Measurements from ENCODE around the gene CDH13. TPM values are rescaled to one million over a fixed set of nuclear protein-coding genes. Genes with fewer than 3 reads are reported as not detected.

The CDH13 gene
- total and polyA plus RNA-seq, 2 donors (not counting 3 experiments of a cell fraction or from before 2014, with no cell fraction given): 96.6 to 124 TPM

GRCh38 chr16:83622010-83622409, 995.2 kb downstream of the CDH13 start:
- Histone ChIP-seq H3K4me3 (replicated peaks in 1 of 3; ENCODE audit: insufficient read depth in 1 of 3, low read depth in 1 of 3, low read length in 3 of 3) (no peak overlapping the region), H3K9me3 (replicated peaks; ENCODE audit: control insufficient read depth, insufficient read depth, low read length) (no peaks in the 10 kb centered on the region), H4K20me1 (replicated peaks; ENCODE audit: control insufficient read depth, extremely low read depth, insufficient read depth, low read length) (no peaks in the 10 kb centered on the region), H3K4me2 (ENCODE audit: insufficient read depth, low read length) (no peak overlapping the region), H3K27ac (ENCODE audit: insufficient read depth, low read depth, low read length) (no peak overlapping the region), H3K36me3 (ENCODE audit: control insufficient read depth in 2 of 2, extremely low read depth in 1 of 2, insufficient read depth in 2 of 2, low read length in 2 of 2) (no peaks in the 10 kb centered on the region), H3K27me3 (ENCODE audit: control insufficient read depth in 2 of 2, insufficient read depth in 2 of 2, low read length in 2 of 2) (no peaks in the 10 kb centered on the region), H3K4me1 (ENCODE audit: control insufficient read depth, extremely low read depth, insufficient read depth, low read length) (no peaks in the 10 kb centered on the region), H3K9me1 (replicated peaks; ENCODE audit: control insufficient read depth, extremely low read depth, insufficient read depth, low read length) (no peaks in the 10 kb centered on the region), H3K79me2 (ENCODE audit: control insufficient read depth, insufficient read depth, low read length) (no peaks in the 10 kb centered on the region), H3K9ac (replicated peaks; ENCODE audit: extremely low read depth, insufficient read depth, low read length) (no peak overlapping the region), H2AFZ (ENCODE audit: low read depth, low read length) (no peak overlapping the region)
- DNase-seq (ENCODE audit: low read depth, low spot score): no peak
- dilution Hi-C loops (cut with MboI; ENCODE audit: extremely low pct_ligation_motif_present, low sequenced_read_pairs) (no loop called here), intact Hi-C loops (cut with micrococcal nuclease) (no loop called here)
- no peak for TF ChIP-seq POLR2A (IDR thresholded peaks at IDR 0.05; ENCODE audit: low read depth, low read length)
- TF ChIP-seq, protein P1, sequence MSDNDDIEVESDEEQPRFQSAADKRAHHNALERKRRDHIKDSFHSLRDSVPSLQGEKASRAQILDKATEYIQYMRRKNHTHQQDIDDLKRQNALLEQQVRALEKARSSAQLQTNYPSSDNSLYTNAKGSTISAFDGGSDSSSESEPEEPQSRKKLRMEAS (IDR thresholded peaks at IDR 0.05; ENCODE audit: insufficient read depth, insufficient read length): no peak
- no peak for TF ChIP-seq POLR2AphosphoS5 (IDR thresholded peaks at IDR 0.05; ENCODE audit: insufficient read depth, low read depth, low read length)
- TF ChIP-seq, protein P2, sequence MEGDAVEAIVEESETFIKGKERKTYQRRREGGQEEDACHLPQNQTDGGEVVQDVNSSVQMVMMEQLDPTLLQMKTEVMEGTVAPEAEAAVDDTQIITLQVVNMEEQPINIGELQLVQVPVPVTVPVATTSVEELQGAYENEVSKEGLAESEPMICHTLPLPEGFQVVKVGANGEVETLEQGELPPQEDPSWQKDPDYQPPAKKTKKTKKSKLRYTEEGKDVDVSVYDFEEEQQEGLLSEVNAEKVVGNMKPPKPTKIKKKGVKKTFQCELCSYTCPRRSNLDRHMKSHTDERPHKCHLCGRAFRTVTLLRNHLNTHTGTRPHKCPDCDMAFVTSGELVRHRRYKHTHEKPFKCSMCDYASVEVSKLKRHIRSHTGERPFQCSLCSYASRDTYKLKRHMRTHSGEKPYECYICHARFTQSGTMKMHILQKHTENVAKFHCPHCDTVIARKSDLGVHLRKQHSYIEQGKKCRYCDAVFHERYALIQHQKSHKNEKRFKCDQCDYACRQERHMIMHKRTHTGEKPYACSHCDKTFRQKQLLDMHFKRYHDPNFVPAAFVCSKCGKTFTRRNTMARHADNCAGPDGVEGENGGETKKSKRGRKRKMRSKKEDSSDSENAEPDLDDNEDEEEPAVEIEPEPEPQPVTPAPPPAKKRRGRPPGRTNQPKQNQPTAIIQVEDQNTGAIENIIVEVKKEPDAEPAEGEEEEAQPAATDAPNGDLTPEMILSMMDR (IDR thresholded peaks at IDR 0.05; ENCODE audit: extremely low read depth in 1 of 2, insufficient read depth in 1 of 2, low read depth in 1 of 2, low read length in 2 of 2): no peak
- no peak for TF ChIP-seq JUN (IDR thresholded peaks at IDR 0.05; ENCODE audit: borderline replicate concordance, insufficient read depth, insufficient read length, low read depth)
- no peak for FAIRE-seq
- no TSS peak for BruUV-seq (replicated peaks)
- ChIA-PET POLR2A (no interaction called here), CTCF (no interaction called here)

DNA sequence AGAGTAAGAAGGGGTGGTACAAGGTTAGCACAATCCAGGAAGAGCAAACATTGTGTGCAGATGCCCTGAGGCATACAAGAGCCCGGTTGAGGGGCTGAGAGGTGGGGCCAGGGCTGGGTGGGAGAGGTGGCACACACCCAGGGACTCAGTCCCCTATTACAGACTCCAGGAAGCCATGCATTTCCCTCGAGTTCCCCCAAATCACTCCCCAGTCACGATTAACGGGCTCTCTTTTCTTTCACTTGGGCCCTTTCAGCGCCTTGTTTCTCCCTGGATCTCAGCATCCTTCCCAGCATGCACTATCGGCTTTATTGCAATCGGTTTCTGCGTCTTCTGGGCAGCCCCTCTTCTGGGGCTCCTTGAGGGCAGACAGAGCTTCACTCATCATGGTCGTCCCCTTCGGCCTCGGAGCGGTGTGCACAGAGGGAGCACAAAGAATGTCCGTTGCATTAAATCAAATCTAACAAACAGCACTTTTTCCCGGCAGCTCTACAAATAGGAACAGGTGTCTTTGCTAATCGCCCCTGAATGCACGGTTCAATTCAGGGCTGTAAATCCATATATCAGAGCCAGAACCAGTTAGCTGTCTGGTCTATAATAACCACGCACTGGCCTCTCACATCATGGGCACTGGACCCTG, 996.4 kb downstream of the CDH13 start:
- Histone ChIP-seq H3K9me3 (replicated peaks; ENCODE audit: control insufficient read depth, insufficient read depth, low read length) (no peaks in the 10 kb centered on the region), H3K4me3 (replicated peaks in 1 of 3; ENCODE audit: insufficient read depth in 1 of 3, low read depth in 1 of 3, low read length in 3 of 3) (no peak overlapping the region), H3K9me1 (replicated peaks; ENCODE audit: control insufficient read depth, extremely low read depth, insufficient read depth, low read length) (no peaks in the 10 kb centered on the region), H3K36me3 (ENCODE audit: control insufficient read depth in 2 of 2, extremely low read depth in 1 of 2, insufficient read depth in 2 of 2, low read length in 2 of 2) (no peaks in the 10 kb centered on the region), H2AFZ (ENCODE audit: low read depth, low read length) (no peak overlapping the region), H3K9ac (replicated peaks; ENCODE audit: extremely low read depth, insufficient read depth, low read length) (no peak overlapping the region), H3K27ac (ENCODE audit: insufficient read depth, low read depth, low read length) (no peak overlapping the region), H3K4me2 (ENCODE audit: insufficient read depth, low read length) (no peak overlapping the region), H4K20me1 (replicated peaks; ENCODE audit: control insufficient read depth, extremely low read depth, insufficient read depth, low read length) (no peaks in the 10 kb centered on the region), H3K4me1 (ENCODE audit: control insufficient read depth, extremely low read depth, insufficient read depth, low read length) (no peaks in the 10 kb centered on the region), H3K79me2 (ENCODE audit: control insufficient read depth, insufficient read depth, low read length) (no peaks in the 10 kb centered on the region), H3K27me3 (ENCODE audit: control insufficient read depth in 2 of 2, insufficient read depth in 2 of 2, low read length in 2 of 2) (no peaks in the 10 kb centered on the region)
- CTCF ChIA-PET: no interaction called here
- DNase-seq (ENCODE audit: low read depth, low spot score) (no peak), FAIRE-seq (no peak)
- TF ChIP-seq FOS (IDR thresholded peaks at IDR 0.05; ENCODE audit: borderline replicate concordance, insufficient read depth, low read length): no peak
- no peak for TF ChIP-seq MYC (IDR thresholded peaks at IDR 0.05; ENCODE audit: low read depth, low read length)
- TF ChIP-seq POLR2A (IDR thresholded peaks at IDR 0.05; ENCODE audit: low read depth, low read length): no peak
- TF ChIP-seq EZH2 (IDR thresholded peaks at IDR 0.05; ENCODE audit: borderline replicate concordance, low read depth, low read length, severe bottlenecking): no peak
- TF ChIP-seq GATA2 (IDR thresholded peaks at IDR 0.05; ENCODE audit: insufficient read depth, insufficient read length, low read depth, low read length): no peak
- TF ChIP-seq, protein P1 (IDR thresholded peaks at IDR 0.05; ENCODE audit: insufficient read depth, insufficient read length): no peak
- TF ChIP-seq, protein P2 (IDR thresholded peaks at IDR 0.05; ENCODE audit: extremely low read depth in 1 of 2, insufficient read depth in 1 of 2, low read depth in 1 of 2, low read length in 2 of 2): no peak
- no peak for TF ChIP-seq POLR2AphosphoS5 (IDR thresholded peaks at IDR 0.05; ENCODE audit: insufficient read depth, low read depth, low read length)
- TF ChIP-seq JUN (IDR thresholded peaks at IDR 0.05; ENCODE audit: borderline replicate concordance, insufficient read depth, insufficient read length, low read depth): no peak
- intact Hi-C loops (cut with micrococcal nuclease) (no loop called here), dilution Hi-C loops (cut with MboI; ENCODE audit: extremely low pct_ligation_motif_present, low sequenced_read_pairs) (no loop called here)
- no TSS peak for BruUV-seq (replicated peaks)
- POLR2A ChIA-PET: no interaction called here

All from endothelial cell of umbilical vein (primary cell).